Mesenchymal stem cell (in vitro differentiated cells and primary cell): ENCODE results near the gene CALR.

ENCODE experiments used
- DNase-seq: peaks from one replicate; pipeline ENCODE4 v3.0.0-alpha.2; 2013
- H2AFZ ChIP-seq: one replicate; pipeline ENCODE4 v1.6.1; 2013; ENCODE audit warnings: low read depth, mild to moderate bottlenecking, control low read depth, inconsistent platforms, low read length, moderate library complexity
- H2AK5ac ChIP-seq: 2 replicates; pipeline ENCODE4 v1.6.1; 2013; ENCODE audit warnings: low read length, moderate library complexity, mild to moderate bottlenecking, inconsistent platforms; ENCODE audit not compliant: severe bottlenecking
- H2BK120ac ChIP-seq: one replicate; pipeline ENCODE4 v1.6.1; 2013; ENCODE audit warnings: low read depth, mild to moderate bottlenecking, inconsistent platforms, low read length, moderate library complexity
- H2BK12ac ChIP-seq, 2 experiments: one replicate each; pipeline ENCODE4 v1.6.1; 2013; ENCODE audit warnings: inconsistent platforms in 2 of 2, low read length in 2 of 2, mild to moderate bottlenecking in 2 of 2, moderate library complexity in 2 of 2, control low read depth in 1 of 2
- H2BK15ac ChIP-seq: one replicate; pipeline ENCODE4 v1.6.1; 2013; ENCODE audit warnings: mild to moderate bottlenecking, low read depth, inconsistent platforms; ENCODE audit not compliant: poor library complexity, severe bottlenecking
- H2BK5ac ChIP-seq: 2 replicates; pipeline ENCODE4 v1.6.1; 2013; ENCODE audit warnings: low read depth, mild to moderate bottlenecking, low read length, control low read depth, inconsistent platforms; ENCODE audit not compliant: poor library complexity, severe bottlenecking
- H3K14ac ChIP-seq, 2 experiments: one replicate each; pipeline ENCODE4 v1.6.1; 2013; ENCODE audit warnings: inconsistent platforms in 2 of 2, low read length in 2 of 2, control low read depth in 1 of 2, mild to moderate bottlenecking in 1 of 2, moderate library complexity in 1 of 2
- H3K18ac ChIP-seq, 2 experiments: one replicate each; pipeline ENCODE4 v1.6.1; 2013; ENCODE audit warnings: inconsistent platforms in 2 of 2, low read length in 2 of 2, control low read depth in 1 of 2, low read depth in 1 of 2, mild to moderate bottlenecking in 1 of 2
- H3K23ac ChIP-seq, 2 experiments: one replicate each; pipeline ENCODE4 v1.6.1; 2013; ENCODE audit warnings: inconsistent platforms in 2 of 2, low read length in 2 of 2, mild to moderate bottlenecking in 2 of 2, moderate library complexity in 2 of 2, control low read depth in 1 of 2
- H3K27ac ChIP-seq: 2 replicates; pipeline ENCODE4 v1.5.1; 2013; ENCODE audit warnings: mild to moderate bottlenecking, moderate library complexity, low read length, control low read depth, inconsistent platforms; ENCODE audit not compliant: poor library complexity, severe bottlenecking
- H3K27me3 ChIP-seq, 2 experiments: 2 replicates each; pipeline versions ENCODE4 v1.6.1 to v1.7.0; 2013; ENCODE audit warnings: low read length in 2 of 2, mild to moderate bottlenecking in 2 of 2, moderate library complexity in 2 of 2, control low read depth in 1 of 2, inconsistent platforms in 1 of 2; ENCODE audit not compliant: control insufficient read depth in 1 of 2, insufficient read depth in 1 of 2
- H3K36me3 ChIP-seq, 2 experiments: 2 replicates each; pipeline versions ENCODE4 v1.6.1 to v1.7.0; 2013; ENCODE audit warnings: low read length in 2 of 2, control low read depth in 1 of 2, inconsistent platforms in 1 of 2, low read depth in 1 of 2, mild to moderate bottlenecking in 1 of 2; ENCODE audit not compliant: insufficient read depth in 2 of 2, control insufficient read depth in 1 of 2
- H3K4ac ChIP-seq, 2 experiments: one replicate each; pipeline ENCODE4 v1.6.1; 2013; ENCODE audit warnings: inconsistent platforms in 2 of 2, low read length in 2 of 2, mild to moderate bottlenecking in 2 of 2, moderate library complexity in 2 of 2, control low read depth in 1 of 2, low read depth in 1 of 2
- H3K4me1 ChIP-seq: 2 replicates; pipeline ENCODE4 v1.6.1; 2013; ENCODE audit warnings: low read depth, low read length, control low read depth; ENCODE audit not compliant: control insufficient read depth, insufficient read depth
- H3K4me2 ChIP-seq: 2 replicates; pipeline ENCODE4 v1.6.1; 2013; ENCODE audit warnings: low read length, mild to moderate bottlenecking, inconsistent platforms; ENCODE audit not compliant: poor library complexity, severe bottlenecking
- H3K4me3 ChIP-seq, 2 experiments: 2 replicates each; pipeline versions ENCODE4 v1.5.1 to v1.7.0; 2013; ENCODE audit warnings: low read length in 2 of 2, mild to moderate bottlenecking in 2 of 2, control low read depth in 1 of 2, low read depth in 1 of 2; ENCODE audit not compliant: insufficient read depth in 1 of 2
- H3K79me1 ChIP-seq: replicated peaks from 2 replicates; pipeline ENCODE4 v1.6.1; 2013; ENCODE audit warnings: mild to moderate bottlenecking, control low read depth, low read length, inconsistent platforms; ENCODE audit not compliant: poor library complexity, severe bottlenecking
- H3K9ac ChIP-seq: 2 replicates; pipeline ENCODE4 v1.7.0; 2013; ENCODE audit warnings: mild to moderate bottlenecking, low read length, moderate library complexity
- H3K9me3 ChIP-seq: 2 replicates; pipeline ENCODE4 v1.7.0; 2013; ENCODE audit warnings: mild to moderate bottlenecking, low read length; ENCODE audit not compliant: control insufficient read depth
- H4K8ac ChIP-seq: one replicate; pipeline ENCODE4 v1.6.1; 2013; ENCODE audit warnings: inconsistent platforms, mild to moderate bottlenecking, low read length, moderate library complexity
- H4K91ac ChIP-seq: one replicate; pipeline ENCODE4 v1.6.1; 2013; ENCODE audit warnings: mild to moderate bottlenecking, low read length, inconsistent platforms
- WGBS: methylation state at CpG from one replicate; pipeline ENCODE4 v1.1.7; 2013; ENCODE audit warnings: mixed read lengths; 5-methylcytosine and 5-hydroxymethylcytosine counted together

The CALR gene

DNA sequence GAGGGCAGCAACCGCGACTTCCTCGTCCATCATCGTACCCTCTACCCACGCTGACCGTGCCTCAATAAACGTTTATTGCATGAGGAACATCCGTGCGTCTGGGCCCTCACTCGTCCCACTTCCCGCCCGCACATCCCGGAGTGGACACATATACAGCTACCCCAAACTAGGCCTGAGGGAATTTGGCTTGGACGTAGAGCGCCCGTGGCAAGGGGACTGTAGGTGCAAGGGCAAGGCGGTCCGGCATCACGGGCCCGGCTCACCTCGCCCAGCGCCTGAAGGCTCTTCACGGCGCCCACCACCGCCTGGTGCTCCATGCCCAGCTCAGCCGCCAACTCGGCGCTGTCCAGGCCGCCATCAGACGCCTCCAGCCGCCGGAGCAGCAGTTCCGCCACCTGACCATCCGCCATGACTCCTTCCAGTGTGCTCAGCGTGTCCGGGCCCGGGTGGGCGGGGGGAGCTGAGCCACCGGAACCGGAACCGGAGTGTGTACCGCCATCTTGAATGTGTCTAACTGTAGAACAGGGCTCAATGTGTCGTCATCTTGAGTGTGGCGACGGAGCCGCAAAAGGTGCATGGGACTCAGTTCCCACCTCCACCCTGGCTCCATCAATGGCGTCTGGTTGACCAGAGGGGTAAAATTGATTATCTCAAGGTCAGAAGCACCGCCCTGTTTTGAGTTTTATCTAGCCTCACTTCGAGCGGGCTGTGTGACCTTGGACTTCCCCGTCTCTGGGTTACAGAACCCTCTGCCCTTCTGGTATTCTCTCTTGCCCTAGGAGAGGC, 4.9 kb upstream of the CALR start, which contains the start of gene FARSA:
Gene FARSA (minus strand): TSS at position 425 of the 786 bp plus-strand sequence. CDS start 15 bp downstream, at position 410.
- Histone ChIP-seq H3K79me1 (peaks cover 20% of the 10 kb centered on the region), H3K14ac (peak within 1 kb of the TSS in 1 of 2 experiments; percentile 99), H3K27ac (peak within 1 kb of the TSS; percentile 27), H3K9ac (peak within 1 kb of the TSS; percentile 97), H3K4ac (peak within 1 kb of the TSS; percentile 46 to 90), H2BK120ac (no peak within 1 kb of the TSS), H3K4me2 (peak within 1 kb of the TSS; percentile 78), H2BK15ac (no peak within 1 kb of the TSS), H2BK5ac (no peak within 1 kb of the TSS), H2AFZ (peak within 1 kb of the TSS; percentile 60), H2AK5ac (peak within 1 kb of the TSS; percentile 27), H3K27me3 (no peaks in the 10 kb centered on the region), H3K4me1 (peaks cover 19% of the 10 kb centered on the region), H4K8ac (peak within 1 kb of the TSS; percentile 98), H3K23ac (peak within 1 kb of the TSS in 1 of 2 experiments; percentile 66), H2BK12ac (peak within 1 kb of the TSS in 1 of 2 experiments; percentile 56), H3K4me3 (peak within 1 kb of the TSS; percentile 99), H3K36me3 (peaks cover 21 to 23% of the 10 kb centered on the region in 2 experiments), H4K91ac (peak within 1 kb of the TSS; percentile 95), H3K18ac (peak within 1 kb of the TSS; percentile 99), H3K9me3 (no peaks in the 10 kb centered on the region)
- WGBS, result 4% methylated on average over 51 of the region's 51 CpGs
- DNase-seq, result peak; percentile 93

DNA sequence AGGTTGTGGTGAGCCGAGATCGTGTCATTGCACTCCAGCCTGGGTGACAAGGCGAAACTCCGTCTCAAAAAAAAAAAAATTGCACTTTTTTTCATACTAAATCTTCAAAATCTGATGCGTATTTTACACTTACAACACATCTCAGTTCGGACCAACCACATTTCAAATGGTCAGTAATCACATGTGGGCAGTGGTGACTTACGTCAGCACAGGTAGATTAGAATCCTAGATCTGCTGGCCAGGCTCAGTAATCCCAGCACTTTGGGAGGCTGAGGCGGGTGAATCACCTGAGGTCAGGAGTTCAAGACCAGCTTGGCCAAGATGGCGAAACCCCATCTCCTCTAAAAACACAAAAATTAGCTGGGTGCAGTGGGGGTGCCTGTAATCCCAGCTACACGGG, 3.3 kb upstream of the CALR start:
- H3K27ac ChIP-seq, result no peak overlapping the region
- H3K79me1 ChIP-seq, result peaks cover 9% of the 10 kb centered on the region
- H2BK120ac ChIP-seq, result no peak overlapping the region
- H4K8ac ChIP-seq, result no peak overlapping the region
- no peak overlapping the region for H3K23ac ChIP-seq
- DNase-seq, result no peak
- H3K18ac ChIP-seq, result no peak overlapping the region
- H3K9ac ChIP-seq, result no peak overlapping the region
- H3K4me2 ChIP-seq, result no peak overlapping the region
- H3K27me3 ChIP-seq, result no peaks in the 10 kb centered on the region
- no peak overlapping the region for H3K4ac ChIP-seq
- peaks cover 22% of the 10 kb centered on the region for H3K4me1 ChIP-seq
- no peak overlapping the region for H2AK5ac ChIP-seq
- H2AFZ ChIP-seq, result no peak overlapping the region
- H2BK5ac ChIP-seq, result no peak overlapping the region
- no peak overlapping the region for H2BK15ac ChIP-seq
- no peak overlapping the region for H4K91ac ChIP-seq
- no peak overlapping the region for H3K14ac ChIP-seq
- WGBS, result 98% methylated on average over 7 of the region's 10 CpGs
- H2BK12ac ChIP-seq, result no peak overlapping the region
- no peaks in the 10 kb centered on the region for H3K9me3 ChIP-seq
- no peak overlapping the region for H3K4me3 ChIP-seq
- peaks cover 13 to 14% of the 10 kb centered on the region in 2 experiments for H3K36me3 ChIP-seq

DNA sequence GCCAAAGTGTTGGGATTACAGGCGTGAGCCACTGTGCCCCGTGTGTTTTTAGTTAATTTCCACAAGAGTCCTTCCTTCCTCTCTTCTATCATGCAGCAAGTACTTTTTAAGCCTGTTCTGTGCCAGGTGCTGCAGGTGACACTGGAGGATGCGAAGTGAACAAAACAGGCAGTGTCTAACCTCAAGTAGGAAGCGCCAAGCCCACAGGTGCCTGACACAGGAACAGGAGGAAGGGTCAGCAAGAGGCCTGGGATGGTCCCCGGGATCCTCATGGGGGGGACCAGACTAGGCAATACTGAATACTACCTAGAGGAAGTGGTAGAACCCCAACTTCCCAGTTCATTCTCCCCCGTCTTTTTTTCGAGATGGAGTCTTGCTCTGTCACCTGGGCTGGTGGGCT, 1.8 kb upstream of the CALR start:
- peaks cover 19 to 22% of the 10 kb centered on the region in 2 experiments for H3K36me3 ChIP-seq
- H4K91ac ChIP-seq, result no peak overlapping the region
- no peaks in the 10 kb centered on the region for H3K79me1 ChIP-seq
- H3K14ac ChIP-seq, result no peak overlapping the region
- no peaks in the 10 kb centered on the region for H3K9me3 ChIP-seq
- no peak overlapping the region for H3K18ac ChIP-seq
- no peak overlapping the region for H2AFZ ChIP-seq
- H3K23ac ChIP-seq, result no peak overlapping the region
- DNase-seq, result no peak
- H2BK5ac ChIP-seq, result no peak overlapping the region
- H2BK12ac ChIP-seq, result peak overlapping the region in 1 of 2 experiments; percentile 11
- H3K4me1 ChIP-seq, result peaks cover 32% of the 10 kb centered on the region
- H3K27me3 ChIP-seq, result no peaks in the 10 kb centered on the region
- no peak overlapping the region for H2AK5ac ChIP-seq
- no peak overlapping the region for H3K27ac ChIP-seq
- no peak overlapping the region for H2BK120ac ChIP-seq
- H2BK15ac ChIP-seq, result no peak overlapping the region
- H3K4ac ChIP-seq, result no peak overlapping the region
- H3K9ac ChIP-seq, result no peak overlapping the region
- WGBS, result 97% methylated on average over 7 of the region's 7 CpGs
- no peak overlapping the region for H3K4me3 ChIP-seq
- H3K4me2 ChIP-seq, result no peak overlapping the region
- H4K8ac ChIP-seq, result no peak overlapping the region

DNA sequence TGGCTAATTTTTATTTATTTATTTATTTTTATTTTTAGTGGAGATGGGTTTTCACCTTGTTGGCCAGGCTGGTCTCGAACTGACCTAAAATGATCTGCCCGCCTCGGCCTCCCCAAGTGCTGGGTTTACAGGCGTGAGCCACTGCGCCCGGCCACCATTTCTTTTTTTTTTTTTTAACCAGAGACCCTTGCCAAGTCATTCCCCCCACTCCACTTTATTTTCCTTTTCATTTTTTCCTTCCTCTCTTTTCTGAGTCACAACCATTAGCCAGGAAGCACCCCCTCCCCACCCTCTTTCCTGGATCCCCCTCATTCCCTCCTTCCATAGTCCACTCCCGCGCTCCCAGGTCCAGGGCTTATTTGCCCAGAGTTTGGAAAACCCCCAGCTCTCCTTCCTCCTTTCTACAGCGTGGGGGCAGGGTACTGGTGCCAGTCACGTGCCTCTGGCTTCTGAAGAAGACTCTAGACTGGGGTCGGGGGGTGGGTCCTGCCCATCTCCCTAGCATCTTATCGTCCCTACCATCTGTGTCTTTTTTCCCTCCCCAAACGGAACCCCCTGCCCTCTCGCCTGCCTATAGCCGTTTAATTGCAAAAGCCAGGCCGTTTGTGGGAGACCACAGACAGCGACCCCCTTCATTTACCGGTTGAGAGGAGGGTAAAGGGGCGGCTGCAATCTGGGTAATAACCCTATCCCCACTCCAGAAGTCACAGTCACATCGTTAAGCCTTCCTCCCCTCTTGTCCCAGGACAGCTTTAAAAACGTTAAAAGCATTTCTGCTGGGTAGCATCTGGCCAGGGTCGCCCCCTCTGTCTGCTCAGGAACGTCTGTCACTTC, 1.1 kb upstream of the CALR start:
- H2BK120ac ChIP-seq, result peak overlapping the region; percentile 45

More for the DNA sequence above, 1.1 kb upstream of the CALR start:
- Histone ChIP-seq H2AFZ (peak overlapping the region; percentile 87), H3K18ac (peak overlapping the region; percentile 40 to 80), H3K79me1 (no peaks in the 10 kb centered on the region), H4K91ac (peak overlapping the region; percentile 78), H2BK12ac (peak overlapping the region; percentile 44 to 45), H2BK15ac (no peak overlapping the region), H3K14ac (no peak overlapping the region), H2AK5ac (peak overlapping the region; percentile 20), H3K27ac (peak overlapping the region; percentile 21), H4K8ac (peak overlapping the region; percentile 77), H3K23ac (no peak overlapping the region), H3K4me1 (peaks cover 34% of the 10 kb centered on the region), H3K27me3 (no peaks in the 10 kb centered on the region), H3K9me3 (no peaks in the 10 kb centered on the region), H3K4ac (peak overlapping the region in 1 of 2 experiments; percentile 40), H3K36me3 (peaks cover 25 to 30% of the 10 kb centered on the region in 2 experiments), H3K4me2 (peak overlapping the region; percentile 99), H3K9ac (peak overlapping the region; percentile 97), H3K4me3 (peak overlapping the region; percentile 43 to 98), H2BK5ac (no peak overlapping the region)
- WGBS, result 32% methylated on average over 22 of the region's 23 CpGs
- peak; percentile 55 for DNase-seq
